Hepatocyte (in vitro differentiated cells): ENCODE data around the gene GET3.

ENCODE experiments used
- EZH2phosphoT487 ChIP-seq: fragments of 200-600 bp; sonication (generic); IDR thresholded peaks from one replicate; pipeline ENCODE4 v1.6.1; 2018; ENCODE audit warnings: antibody characterized with exemption, mild to moderate bottlenecking, low read depth, moderate library complexity; ENCODE audit not compliant: unreplicated experiment, severe bottlenecking
- TF ChIP-seq, protein P1 (sequence below): fragments of 200-600 bp; sonication (generic); IDR thresholded peaks from 2 replicates; pipeline ENCODE4 v1.5.1; 2016; ENCODE audit warnings: antibody characterized with exemption, mild to moderate bottlenecking; ENCODE audit not compliant: poor library complexity

DNA sequence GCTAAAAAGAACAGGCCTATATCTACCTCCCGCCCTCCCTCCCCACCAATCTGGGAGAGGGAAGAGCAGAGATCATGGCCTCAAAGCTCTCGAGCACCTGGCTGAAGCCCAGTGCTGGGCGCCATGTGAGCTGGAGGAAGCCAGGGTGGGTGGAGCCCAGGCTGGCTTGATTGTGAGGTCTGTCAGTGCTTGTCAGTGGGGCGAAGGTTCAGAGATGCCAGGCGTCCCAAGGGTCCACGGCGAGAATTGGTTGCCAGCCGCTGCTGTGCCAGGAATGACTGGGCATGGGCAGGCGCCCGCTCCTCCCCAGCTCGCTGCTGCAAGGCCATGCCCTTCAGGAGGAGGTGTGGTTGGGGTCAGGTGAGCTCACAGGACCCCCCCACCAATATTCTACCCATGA is 25.8 kb downstream of the GET3 start:
- TF ChIP-seq EZH2phosphoT487, result no peak
- TF ChIP-seq, protein P1, sequence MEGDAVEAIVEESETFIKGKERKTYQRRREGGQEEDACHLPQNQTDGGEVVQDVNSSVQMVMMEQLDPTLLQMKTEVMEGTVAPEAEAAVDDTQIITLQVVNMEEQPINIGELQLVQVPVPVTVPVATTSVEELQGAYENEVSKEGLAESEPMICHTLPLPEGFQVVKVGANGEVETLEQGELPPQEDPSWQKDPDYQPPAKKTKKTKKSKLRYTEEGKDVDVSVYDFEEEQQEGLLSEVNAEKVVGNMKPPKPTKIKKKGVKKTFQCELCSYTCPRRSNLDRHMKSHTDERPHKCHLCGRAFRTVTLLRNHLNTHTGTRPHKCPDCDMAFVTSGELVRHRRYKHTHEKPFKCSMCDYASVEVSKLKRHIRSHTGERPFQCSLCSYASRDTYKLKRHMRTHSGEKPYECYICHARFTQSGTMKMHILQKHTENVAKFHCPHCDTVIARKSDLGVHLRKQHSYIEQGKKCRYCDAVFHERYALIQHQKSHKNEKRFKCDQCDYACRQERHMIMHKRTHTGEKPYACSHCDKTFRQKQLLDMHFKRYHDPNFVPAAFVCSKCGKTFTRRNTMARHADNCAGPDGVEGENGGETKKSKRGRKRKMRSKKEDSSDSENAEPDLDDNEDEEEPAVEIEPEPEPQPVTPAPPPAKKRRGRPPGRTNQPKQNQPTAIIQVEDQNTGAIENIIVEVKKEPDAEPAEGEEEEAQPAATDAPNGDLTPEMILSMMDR, result no peak
